GM12873 (cell line): ENCODE data around the gene CASS4.

Source experiments
- TF ChIP-seq, protein P1 (sequence below): IDR thresholded peaks from 2 replicates; pipeline ENCODE4 v1.5.1; 2012; ENCODE audit warnings: low read depth, mild to moderate bottlenecking, moderate library complexity, low read length, control low read depth; ENCODE audit not compliant: insufficient read depth; ENCODE audit errors: missing control alignments

The CASS4 gene

DNA sequence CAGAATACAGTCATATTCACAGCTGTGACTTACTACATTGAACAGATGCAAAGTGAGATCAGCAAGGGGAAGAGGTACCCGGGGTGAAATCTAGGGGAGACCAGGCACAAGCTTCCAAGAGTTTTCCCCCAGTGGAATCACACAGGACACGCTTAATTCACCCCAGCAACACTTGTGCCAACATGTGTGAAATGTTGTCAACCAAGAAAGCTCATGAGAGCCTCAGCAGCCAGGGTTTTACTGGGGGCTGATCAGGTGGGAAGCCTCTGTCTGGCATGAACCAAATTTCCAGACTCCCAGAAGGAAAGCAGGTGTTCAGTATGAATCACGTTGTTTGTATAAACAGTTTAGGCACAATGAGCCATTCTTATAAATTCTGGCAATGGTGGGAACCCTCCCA is 49.5 kb downstream of the CASS4 start:
- TF ChIP-seq, protein P1, sequence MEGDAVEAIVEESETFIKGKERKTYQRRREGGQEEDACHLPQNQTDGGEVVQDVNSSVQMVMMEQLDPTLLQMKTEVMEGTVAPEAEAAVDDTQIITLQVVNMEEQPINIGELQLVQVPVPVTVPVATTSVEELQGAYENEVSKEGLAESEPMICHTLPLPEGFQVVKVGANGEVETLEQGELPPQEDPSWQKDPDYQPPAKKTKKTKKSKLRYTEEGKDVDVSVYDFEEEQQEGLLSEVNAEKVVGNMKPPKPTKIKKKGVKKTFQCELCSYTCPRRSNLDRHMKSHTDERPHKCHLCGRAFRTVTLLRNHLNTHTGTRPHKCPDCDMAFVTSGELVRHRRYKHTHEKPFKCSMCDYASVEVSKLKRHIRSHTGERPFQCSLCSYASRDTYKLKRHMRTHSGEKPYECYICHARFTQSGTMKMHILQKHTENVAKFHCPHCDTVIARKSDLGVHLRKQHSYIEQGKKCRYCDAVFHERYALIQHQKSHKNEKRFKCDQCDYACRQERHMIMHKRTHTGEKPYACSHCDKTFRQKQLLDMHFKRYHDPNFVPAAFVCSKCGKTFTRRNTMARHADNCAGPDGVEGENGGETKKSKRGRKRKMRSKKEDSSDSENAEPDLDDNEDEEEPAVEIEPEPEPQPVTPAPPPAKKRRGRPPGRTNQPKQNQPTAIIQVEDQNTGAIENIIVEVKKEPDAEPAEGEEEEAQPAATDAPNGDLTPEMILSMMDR: no peak

GRCh38 chr20:56463428-56463827 is 51.4 kb downstream of the CASS4 start:
- TF ChIP-seq, protein P1: no peak

DNA sequence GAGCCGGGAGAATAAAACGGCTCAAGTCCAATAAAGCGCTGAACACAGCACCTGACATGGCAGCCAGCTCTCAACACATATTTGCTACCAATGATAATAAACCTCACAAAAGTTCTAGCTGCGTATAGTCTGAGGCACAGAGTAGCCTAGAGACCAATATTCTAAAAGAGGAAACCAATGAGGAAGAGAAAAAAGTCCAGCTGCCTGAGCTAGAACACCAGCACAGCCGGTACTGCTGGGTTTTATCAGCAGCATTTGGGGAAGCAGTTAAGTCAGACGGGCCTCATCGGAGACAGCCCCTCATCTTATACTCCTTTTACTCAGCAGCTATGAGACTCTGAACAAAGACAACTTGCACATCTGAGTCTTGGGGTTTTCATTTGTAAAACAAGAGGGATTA is 53.9 kb downstream of the CASS4 start:
- TF ChIP-seq, protein P1: no peak

GRCh38 chr20:56467968-56468315 is 55.9 kb downstream of the CASS4 start:
- TF ChIP-seq, protein P1: no peak

DNA sequence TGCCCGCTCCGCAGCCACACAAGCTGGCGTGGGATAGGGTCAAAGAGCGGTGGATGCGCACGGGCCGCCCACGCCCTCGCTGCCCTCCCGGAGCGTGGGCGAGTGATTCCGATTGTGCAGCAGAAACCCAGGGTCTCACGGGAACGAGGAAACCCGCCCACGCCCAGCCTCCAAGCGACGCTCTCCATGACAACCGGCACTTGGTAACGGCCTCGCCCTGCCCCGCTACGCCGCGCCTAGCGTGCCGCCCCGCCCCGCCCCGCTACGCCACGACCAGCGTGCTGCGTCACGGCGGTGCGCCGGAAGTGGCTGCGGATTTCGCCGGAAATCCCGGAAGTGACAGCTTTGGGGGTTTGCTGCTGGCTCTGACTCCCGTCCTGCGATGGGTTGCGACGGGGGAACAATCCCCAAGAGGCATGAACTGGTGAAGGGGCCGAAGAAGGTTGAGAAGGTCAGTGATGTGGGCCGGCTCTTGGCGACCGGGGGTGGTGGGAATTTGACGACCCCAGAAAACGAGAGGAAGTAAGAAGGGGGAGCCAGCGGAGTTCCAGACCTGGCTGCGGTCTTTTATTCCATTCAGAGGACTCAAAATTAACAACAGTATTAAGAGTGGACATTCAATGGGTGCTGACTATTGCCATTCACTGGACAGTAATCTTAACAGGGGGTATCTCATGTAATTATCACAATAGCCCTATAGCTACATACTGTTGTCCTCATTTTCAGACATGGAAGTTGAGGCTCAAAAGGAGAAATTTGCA is 56.4 kb downstream of the CASS4 start, which contains the start of gene RTF2:
TSS of gene RTF2 (plus strand) at position 312 of the 761 bp plus-strand sequence. CDS start at position 383, 71 bp downstream.
- TF ChIP-seq, protein P1: no peak

- TF ChIP-seq, protein P1: no peak
These were observed 57.0 kb downstream of the CASS4 start for GRCh38 chr20:56469077-56469449.

GRCh38 chr20:56483970-56484369 is 71.9 kb downstream of the CASS4 start:
- TF ChIP-seq, protein P1: no peak

GRCh38 chr20:56487216-56487615 is 75.2 kb downstream of the CASS4 start:
- TF ChIP-seq, protein P1: no peak
